ENCODE measurements around the gene WDR64. TPM values are rescaled to one million over a fixed set of nuclear protein-coding genes. Genes with fewer than 3 reads are reported as not detected.

The WDR64 gene
- total and polyA plus RNA-seq, 12 donors = 0.11 to 0.24 (median 0.12) TPM; not detected in 8

DNA sequence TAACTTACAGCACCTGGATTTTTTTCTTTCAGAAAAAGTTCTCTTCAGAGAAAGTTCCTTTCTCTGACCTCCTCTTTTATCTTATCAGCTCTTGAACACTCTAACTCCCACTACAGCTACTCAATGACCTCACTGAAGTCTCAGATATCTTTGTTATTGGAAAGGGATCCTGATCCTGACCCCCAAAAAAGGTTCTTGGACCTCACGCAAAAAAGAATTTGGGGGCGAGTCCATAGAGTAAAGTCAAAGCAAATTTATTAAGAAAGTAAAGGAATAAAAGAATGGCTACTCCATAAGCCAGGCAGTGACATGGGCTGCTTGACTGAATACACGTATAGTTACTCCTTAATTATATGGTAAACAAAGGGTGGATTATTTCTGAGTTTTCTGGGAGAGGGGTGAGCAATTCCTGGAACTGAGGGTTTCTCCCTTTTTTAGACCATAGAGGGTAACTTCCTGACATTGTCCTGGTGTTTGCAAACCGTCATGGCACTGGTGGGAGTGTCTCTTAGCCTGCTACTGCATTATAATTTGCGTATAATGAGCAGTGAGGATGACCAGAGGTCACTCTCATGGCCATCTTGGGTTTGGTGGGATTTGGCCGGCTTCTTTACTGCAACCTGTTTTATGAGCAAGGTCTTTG, 44.2 kb downstream of the WDR64 start:
- no peaks in the 10 kb centered on the region for H3K4me1 ChIP-seq (replicated peaks in 1 of 2)
- TF ChIP-seq CTCF (IDR thresholded peaks at IDR 0.05) (no peak), POLR2A (IDR thresholded peaks at IDR 0.05) (no peak)
- H3K27ac ChIP-seq = no peak overlapping the region
- no peaks in the 10 kb centered on the region for H3K27me3 ChIP-seq
- intact Hi-C loops (cut with DNase I) = no loop called here
- H3K4me3 ChIP-seq = no peak overlapping the region
- WGBS, 4 donors = 67 to 72% (median 71%) methylated on average over 6 of the region's 6 CpGs
- H3K9me3 ChIP-seq (replicated peaks in 1 of 3) = no peaks in the 10 kb centered on the region
- no peak for DNase-seq
- no peaks in the 10 kb centered on the region for H3K36me3 ChIP-seq (replicated peaks in 1 of 2)

- no peaks in the 10 kb centered on the region for H3K36me3 ChIP-seq (replicated peaks in 1 of 2)
- 75 to 83% (median 80%) methylated on average over 4 of the region's 4 CpGs for WGBS, 4 donors
- intact Hi-C loops (cut with DNase I) = no loop called here
- no peaks in the 10 kb centered on the region for H3K9me3 ChIP-seq (replicated peaks in 1 of 3)
- TF ChIP-seq CTCF (IDR thresholded peaks at IDR 0.05) (no peak), POLR2A (IDR thresholded peaks at IDR 0.05) (no peak)
- no peaks in the 10 kb centered on the region for H3K27me3 ChIP-seq
- DNase-seq = no peak
- H3K4me1 ChIP-seq (replicated peaks in 1 of 2) = peaks cover 0 to 4% of the 10 kb centered on the region in 2 donors
- no peak overlapping the region for H3K4me3 ChIP-seq
- no peak overlapping the region for H3K27ac ChIP-seq
Observed at GRCh38 chr1:241696815-241697639, 44.9 kb downstream of the WDR64 start.

GRCh38 chr1:241697640-241698018, 45.5 kb downstream of the WDR64 start:
- WGBS, 4 donors = 90 to 97% (median 93%) methylated on average over 2 of the region's 2 CpGs
- intact Hi-C loops (cut with DNase I) = no loop called here
- TF ChIP-seq CTCF (IDR thresholded peaks at IDR 0.05) (no peak), POLR2A (IDR thresholded peaks at IDR 0.05) (no peak)
- Histone ChIP-seq H3K27ac (no peak overlapping the region), H3K4me1 (replicated peaks in 1 of 2) (peaks cover 0 to 5% of the 10 kb centered on the region in 2 donors), H3K27me3 (no peaks in the 10 kb centered on the region), H3K36me3 (replicated peaks in 1 of 2) (no peaks in the 10 kb centered on the region), H3K4me3 (no peak overlapping the region), H3K9me3 (replicated peaks in 1 of 3) (no peaks in the 10 kb centered on the region)
- DNase-seq = no peak

GRCh38 chr1:241698177-241698576, 46.1 kb downstream of the WDR64 start:
- 81 to 83% (median 82%) methylated on average over 2 of the region's 2 CpGs for WGBS, 4 donors
- TF ChIP-seq CTCF (IDR thresholded peaks at IDR 0.05) (no peak), POLR2A (IDR thresholded peaks at IDR 0.05) (no peak)
- H3K36me3 ChIP-seq (replicated peaks in 1 of 2) = no peaks in the 10 kb centered on the region
- no peaks in the 10 kb centered on the region for H3K9me3 ChIP-seq (replicated peaks in 1 of 3)
- DNase-seq = no peak
- intact Hi-C loops (cut with DNase I) = no loop called here
- no peaks in the 10 kb centered on the region for H3K27me3 ChIP-seq
- peaks cover 0 to 8% of the 10 kb centered on the region in 2 donors for H3K4me1 ChIP-seq (replicated peaks in 1 of 2)
- H3K4me3 ChIP-seq = no peak overlapping the region
- no peak overlapping the region for H3K27ac ChIP-seq
